Endothelial cell (in vitro differentiated cells): ENCODE results near the gene LAYN. TPM values are rescaled to one million over a fixed set of nuclear protein-coding genes. Genes with fewer than 3 reads are reported as not detected.
A peak's percentile ranks its signal among the peaks of the same experiment; 100 is the strongest.

Experiments
- DNase-seq: peaks from one replicate; pipeline ENCODE4 v3.0.0; 2021; ENCODE audit warnings: low spot score
- H3K27ac Mint-ChIP-seq: one replicate; pipeline ENCODE4 v1.8.0; 2021; ENCODE audit warnings: mixed read lengths, inconsistent platforms; ENCODE audit not compliant: unreplicated experiment
- H3K27me3 Mint-ChIP-seq: one replicate; pipeline ENCODE4 v1.8.0; 2021; ENCODE audit warnings: mild to moderate bottlenecking, moderate library complexity, mixed read lengths, inconsistent platforms; ENCODE audit not compliant: unreplicated experiment
- H3K36me3 Mint-ChIP-seq: one replicate; pipeline ENCODE4 v1.8.0; 2021; ENCODE audit warnings: mild to moderate bottlenecking, low read depth, mixed read lengths, inconsistent platforms; ENCODE audit not compliant: unreplicated experiment
- H3K4me1 Mint-ChIP-seq: one replicate; pipeline ENCODE4 v1.8.0; 2021; ENCODE audit warnings: mild to moderate bottlenecking, mixed read lengths, inconsistent platforms; ENCODE audit not compliant: unreplicated experiment
- H3K4me3 Mint-ChIP-seq: one replicate; pipeline ENCODE4 v1.8.0; 2021; ENCODE audit warnings: mild to moderate bottlenecking, mixed read lengths, inconsistent platforms; ENCODE audit not compliant: unreplicated experiment
- H3K9me3 Mint-ChIP-seq: one replicate; pipeline ENCODE4 v1.8.0; 2021; ENCODE audit warnings: mixed read lengths, inconsistent platforms; ENCODE audit not compliant: unreplicated experiment
- CTCF ChIP-seq: fragments of 200-600 bp; sonication (generic); IDR thresholded peaks from one replicate; pipeline ENCODE4 v1.5.0; 2021; ENCODE audit warnings: antibody characterized with exemption; ENCODE audit not compliant: unreplicated experiment
- long read RNA-seq: library from polyadenylated mRNA; unstranded; transcript quantifications from one replicate; pipeline ENCODE4 v2.0.0, GENCODE V29; 2020; ENCODE audit not compliant: unreplicated experiment
- total RNA-seq: library from RNA; stranded (reverse); fragmentation: NEBNext Ultra II Directional; extraction: Animal tissue kit (Norgen Biotek cat#: 25700); gene quantifications from one replicate; pipeline ENCODE4 v1.2.1, GENCODE V29; 2021; ENCODE audit not compliant: unreplicated experiment

LAYN gene
- total RNA-seq, result 26.2 TPM
- long read RNA-seq, transcript LAYN-201 (7 exons, 2,066 nt), result major isoform, 13 of 29 reads
- long read RNA-seq, transcript LAYN-209 (7 exons, 1,703 nt), result minor isoform, 5 of 29 reads
- long read RNA-seq, partial matches to known transcripts, result 8 of 29 reads
- long read RNA-seq, other reads (novel, unspliced or antisense), result 3 of 29 reads

GRCh38 chr11:111540114-111540936, at the start of gene LAYN:
Gene LAYN, plus strand, starts transcription at chr11:111540720. Its CDS starts 124 bp downstream, at chr11:111540844.
- H3K4me3 Mint-ChIP-seq, result peak within 1 kb of the TSS; percentile 94
- H3K36me3 Mint-ChIP-seq, result peaks cover 9% of the 10 kb centered on the region
- peaks cover 19% of the 10 kb centered on the region for H3K4me1 Mint-ChIP-seq
- H3K9me3 Mint-ChIP-seq, result no peaks in the 10 kb centered on the region
- peak; percentile 70 for DNase-seq
- TF ChIP-seq CTCF, result no peak
- H3K27ac Mint-ChIP-seq, result peak within 1 kb of the TSS; percentile 97
- H3K27me3 Mint-ChIP-seq, result peaks cover 7% of the 10 kb centered on the region

GRCh38 chr11:111494040-111494439, 46.5 kb upstream of the LAYN start:
- Mint-ChIP-seq H3K27me3 (no peaks in the 10 kb centered on the region), H3K4me3 (no peak overlapping the region), H3K4me1 (peaks cover 2% of the 10 kb centered on the region), H3K36me3 (no peaks in the 10 kb centered on the region), H3K9me3 (no peaks in the 10 kb centered on the region), H3K27ac (no peak overlapping the region)
- no peak for DNase-seq
- TF ChIP-seq CTCF, result no peak

- H3K4me3 Mint-ChIP-seq, result no peak overlapping the region
- H3K27me3 Mint-ChIP-seq, result no peaks in the 10 kb centered on the region
- H3K4me1 Mint-ChIP-seq, result peaks cover 2% of the 10 kb centered on the region
- H3K9me3 Mint-ChIP-seq, result no peaks in the 10 kb centered on the region
- no peak overlapping the region for H3K27ac Mint-ChIP-seq
- TF ChIP-seq CTCF, result no peak
- DNase-seq, result no peak
- H3K36me3 Mint-ChIP-seq, result no peaks in the 10 kb centered on the region
Observed at GRCh38 chr11:111499483-111499882, 41.0 kb upstream of the LAYN start.

- peaks cover 2% of the 10 kb centered on the region for H3K4me1 Mint-ChIP-seq
- H3K27me3 Mint-ChIP-seq, result no peaks in the 10 kb centered on the region
- no peak overlapping the region for H3K27ac Mint-ChIP-seq
Observed at GRCh38 chr11:111500481-111500880, 40.0 kb upstream of the LAYN start.

More at GRCh38 chr11:111500481-111500880, 40.0 kb upstream of the LAYN start:
- no peak for TF ChIP-seq CTCF
- no peaks in the 10 kb centered on the region for H3K36me3 Mint-ChIP-seq
- H3K9me3 Mint-ChIP-seq, result no peaks in the 10 kb centered on the region
- no peak for DNase-seq
- H3K4me3 Mint-ChIP-seq, result no peak overlapping the region
